Medulla oblongata (tissue), 1 donor: ENCODE data around the gene STAG1.
"Not testable (repeated sequence)": the region's sequence is repeated elsewhere in the genome, so short reads cannot be mapped to it uniquely, and the experiment has no call there.

Experiments used
- DNase-seq: peaks from one replicate; pipeline ENCODE4 v3.0.0-alpha.2; 2015; ENCODE audit errors: extremely low spot score

STAG1 gene

GRCh38 chr3:136595913-136596697 is 156.1 kb downstream of the STAG1 start:
- DNase-seq: no peak

- no peak for DNase-seq
Measured at GRCh38 chr3:136586580-136586979, 165.6 kb downstream of the STAG1 start.

- no peak for DNase-seq
Measured at GRCh38 chr3:136584728-136585127, 167.4 kb downstream of the STAG1 start.

GRCh38 chr3:136583823-136584222 is 168.4 kb downstream of the STAG1 start:
- no peak for DNase-seq

GRCh38 chr3:136577791-136578190 is 174.4 kb downstream of the STAG1 start:
- DNase-seq: no peak

GRCh38 chr3:136576279-136577009 is 175.7 kb downstream of the STAG1 start:
- no peak for DNase-seq

GRCh38 chr3:136567599-136568188 is 184.5 kb downstream of the STAG1 start:
- DNase-seq: no peak

GRCh38 chr3:136564962-136565361 is 187.2 kb downstream of the STAG1 start:
- DNase-seq: not testable (repeated sequence)

GRCh38 chr3:136562026-136562425 is 190.2 kb downstream of the STAG1 start:
- no peak for DNase-seq

- no peak for DNase-seq
Measured at GRCh38 chr3:136559896-136560295, 192.3 kb downstream of the STAG1 start.

- DNase-seq: not testable (repeated sequence)
Measured at GRCh38 chr3:136549461-136549860, 202.7 kb downstream of the STAG1 start.

- no peak for DNase-seq
Measured at GRCh38 chr3:136547293-136547692, 204.9 kb downstream of the STAG1 start.

GRCh38 chr3:136546720-136547119 is 205.5 kb downstream of the STAG1 start:
- no peak for DNase-seq

GRCh38 chr3:136545664-136546268 is 206.4 kb downstream of the STAG1 start:
- DNase-seq: peak; percentile 57

GRCh38 chr3:136544532-136544931 is 207.6 kb downstream of the STAG1 start:
- no peak for DNase-seq

- DNase-seq: no peak
Measured at GRCh38 chr3:136543385-136543784, 208.8 kb downstream of the STAG1 start.

- no peak for DNase-seq
Measured at GRCh38 chr3:136535906-136536305, 216.3 kb downstream of the STAG1 start.

- DNase-seq: no peak
Measured at GRCh38 chr3:136532766-136533165, 219.4 kb downstream of the STAG1 start.

- DNase-seq: no peak
Measured at GRCh38 chr3:136518102-136518501, 234.1 kb downstream of the STAG1 start.

GRCh38 chr3:136516656-136517055 is 235.5 kb downstream of the STAG1 start:
- no peak for DNase-seq

GRCh38 chr3:136516095-136516494 is 236.1 kb downstream of the STAG1 start:
- no peak for DNase-seq

GRCh38 chr3:136514533-136514932 is 237.6 kb downstream of the STAG1 start:
- not testable (repeated sequence) for DNase-seq
